HEK293 (cell line): ENCODE results near the gene SF3B2.

Experiments used
- CTCF ChIA-PET: fragments of 350-600 bp; formaldehyde crosslinking; extraction: SDS; loops from one replicate; lab custom pipeline; 2021; ENCODE audit warnings: antibody characterized with exemption; lab: Yijun Ruan, JAX
- POLR2A ChIA-PET: fragments of 300-600 bp; formaldehyde crosslinking; extraction: SDS; loops from one replicate; lab custom pipeline; 2020; ENCODE audit warnings: antibody characterized with exemption, inconsistent platforms; lab: Yijun Ruan, JAX
- H3K27ac ChIP-seq: fragments of 200-500 bp; sonication (Bioruptor generic); 2 replicates; pipeline ENCODE4 v1.5.1; 2014; ENCODE audit warnings: low read depth, low read length, control low read depth, inconsistent platforms; ENCODE audit errors: extremely low read depth
- H3K36me3 ChIP-seq, 2 experiments: fragments of 200-500 bp in 1 of 2; sonication (Bioruptor generic) in 1 of 2; 1 replicate in 1 of 2; 2 replicates in 1 of 2; pipeline ENCODE4 v1.5.1; 2014 to 2017; ENCODE audit warnings: inconsistent platforms in 2 of 2, low read length in 2 of 2; ENCODE audit not compliant: control insufficient read depth in 2 of 2, insufficient read depth in 1 of 2
- H3K4me1 ChIP-seq: fragments of 200-500 bp; sonication (Bioruptor generic); 2 replicates; pipeline ENCODE4 v1.5.1; 2014; ENCODE audit warnings: mild to moderate bottlenecking, low read length, inconsistent platforms; ENCODE audit not compliant: control insufficient read depth, insufficient read depth
- H3K4me3 ChIP-seq: 2 replicates; pipeline ENCODE4 v1.5.1; 2011; ENCODE audit warnings: low read depth, mild to moderate bottlenecking, control low read depth, low read length, moderate library complexity
- H3K9me3 ChIP-seq: fragments of 200-500 bp; sonication (Bioruptor generic); 2 replicates; pipeline ENCODE4 v1.5.1; 2014; ENCODE audit warnings: low read depth, low read length, inconsistent platforms; ENCODE audit not compliant: control insufficient read depth, insufficient read depth
- FEZF1 ChIP-seq: fragments of 450-650 bp; formaldehyde crosslinking; IDR thresholded peaks from 2 replicates; pipeline ENCODE4 v1.5.1; 2016; ENCODE audit warnings: missing biosample characterization, missing genetic modification characterization
- GFI1B ChIP-seq: fragments of 450-650 bp; formaldehyde crosslinking; IDR thresholded peaks from 2 replicates; pipeline ENCODE4 v1.5.1; 2016; ENCODE audit warnings: missing biosample characterization, missing genetic modification characterization
- HOXC10 ChIP-seq: sonication (generic); formaldehyde crosslinking; IDR thresholded peaks from 2 replicates; pipeline ENCODE4 v1.8.1; 2023; ENCODE audit warnings: mild to moderate bottlenecking, missing genetic modification reagents
- HOXD13 ChIP-seq: sonication (generic); formaldehyde crosslinking; IDR thresholded peaks from 2 replicates; pipeline ENCODE4 v1.8.0; 2022; ENCODE audit warnings: missing genetic modification reagents, borderline replicate concordance
- SCRT1 ChIP-seq: fragments of 450-650 bp; formaldehyde crosslinking; IDR thresholded peaks from 2 replicates; pipeline ENCODE4 v1.5.1; 2016; ENCODE audit warnings: missing biosample characterization, missing genetic modification characterization, borderline replicate concordance
- SCRT2 ChIP-seq: fragments of 450-650 bp; formaldehyde crosslinking; IDR thresholded peaks from 2 replicates; pipeline ENCODE4 v1.5.1; 2016; ENCODE audit warnings: missing biosample characterization, missing genetic modification characterization
- YY2 ChIP-seq: fragments of 450-650 bp; formaldehyde crosslinking; IDR thresholded peaks from 2 replicates; pipeline ENCODE4 v1.5.1; 2016; ENCODE audit warnings: missing biosample characterization, missing genetic modification characterization
- ZFP69B ChIP-seq: fragments of 450-650 bp; formaldehyde crosslinking; IDR thresholded peaks from 2 replicates; pipeline ENCODE4 v1.5.1; 2016; ENCODE audit warnings: missing biosample characterization, missing genetic modification characterization
- ZNF155 ChIP-seq: fragments of 450-650 bp; formaldehyde crosslinking; IDR thresholded peaks from 2 replicates; pipeline ENCODE4 v1.5.1; 2016; ENCODE audit warnings: missing biosample characterization, missing genetic modification characterization
- ZNF175 ChIP-seq: fragments of 450-650 bp; formaldehyde crosslinking; IDR thresholded peaks from 2 replicates; pipeline ENCODE4 v1.5.1; 2016; ENCODE audit warnings: missing biosample characterization, missing genetic modification characterization
- ZNF2 ChIP-seq: fragments of 450-650 bp; formaldehyde crosslinking; IDR thresholded peaks from 2 replicates; pipeline ENCODE4 v1.5.1; 2016; ENCODE audit warnings: missing biosample characterization, missing genetic modification characterization
- ZNF335 ChIP-seq: fragments of 450-650 bp; formaldehyde crosslinking; conservative IDR thresholded peaks from 2 replicates; pipeline ENCODE4 v1.5.1; 2016; ENCODE audit warnings: missing biosample characterization, missing genetic modification characterization
- ZNF423 ChIP-seq: fragments of 450-650 bp; formaldehyde crosslinking; IDR thresholded peaks from 2 replicates; pipeline ENCODE4 v1.5.1; 2016; ENCODE audit warnings: missing biosample characterization, missing genetic modification characterization
- ZNF529 ChIP-seq: fragments of 450-650 bp; formaldehyde crosslinking; IDR thresholded peaks from 2 replicates; pipeline ENCODE4 v1.5.1; 2017; ENCODE audit warnings: missing genetic modification characterization, missing biosample characterization; ENCODE audit not compliant: insufficient replicate concordance
- ZNF560 ChIP-seq: fragments of 450-650 bp; formaldehyde crosslinking; IDR thresholded peaks from 2 replicates; pipeline ENCODE4 v1.5.1; 2017; ENCODE audit warnings: missing biosample characterization, missing genetic modification characterization, borderline replicate concordance
- ZNF561 ChIP-seq: fragments of 450-650 bp; IDR thresholded peaks from 2 replicates; pipeline ENCODE4 v1.5.1; 2018; ENCODE audit warnings: missing biosample characterization, missing genetic modification characterization, borderline replicate concordance
- ZNF792 ChIP-seq: fragments of 450-650 bp; formaldehyde crosslinking; IDR thresholded peaks from 2 replicates; pipeline ENCODE4 v1.5.1; 2016; ENCODE audit warnings: missing biosample characterization, missing genetic modification characterization
- ZSCAN16 ChIP-seq: fragments of 450-650 bp; formaldehyde crosslinking; IDR thresholded peaks from 2 replicates; pipeline ENCODE4 v1.5.1; 2016; ENCODE audit warnings: missing biosample characterization, missing genetic modification characterization
- ZSCAN23 ChIP-seq: fragments of 450-650 bp; formaldehyde crosslinking; IDR thresholded peaks from 2 replicates; pipeline ENCODE4 v1.5.1; 2016; ENCODE audit warnings: missing biosample characterization, missing genetic modification characterization
- TF ChIP-seq, protein P1 (sequence below): fragments of 450-650 bp; formaldehyde crosslinking; IDR thresholded peaks from 2 replicates; pipeline ENCODE4 v1.5.1; 2016; ENCODE audit warnings: missing biosample characterization, missing genetic modification characterization
- TF ChIP-seq, protein P2 (sequence below): fragments of 450-650 bp; formaldehyde crosslinking; IDR thresholded peaks from 2 replicates; pipeline ENCODE4 v1.5.1; 2016; ENCODE audit warnings: missing biosample characterization, missing genetic modification characterization
- TF ChIP-seq, protein P3 (sequence below): fragments of 450-650 bp; formaldehyde crosslinking; conservative IDR thresholded peaks from 2 replicates; pipeline ENCODE4 v1.5.1; 2016; ENCODE audit warnings: low read depth, missing biosample characterization, missing genetic modification characterization
- TF ChIP-seq, protein P4 (sequence below): fragments of 450-650 bp; formaldehyde crosslinking; IDR thresholded peaks from 2 replicates; pipeline ENCODE4 v1.5.1; 2016; ENCODE audit warnings: missing biosample characterization, missing genetic modification characterization
- TF ChIP-seq, protein P5 (sequence below): fragments of 450-650 bp; formaldehyde crosslinking; IDR thresholded peaks from 2 replicates; pipeline ENCODE4 v1.5.1; 2016; ENCODE audit warnings: missing biosample characterization, missing genetic modification characterization

The SF3B2 gene

DNA sequence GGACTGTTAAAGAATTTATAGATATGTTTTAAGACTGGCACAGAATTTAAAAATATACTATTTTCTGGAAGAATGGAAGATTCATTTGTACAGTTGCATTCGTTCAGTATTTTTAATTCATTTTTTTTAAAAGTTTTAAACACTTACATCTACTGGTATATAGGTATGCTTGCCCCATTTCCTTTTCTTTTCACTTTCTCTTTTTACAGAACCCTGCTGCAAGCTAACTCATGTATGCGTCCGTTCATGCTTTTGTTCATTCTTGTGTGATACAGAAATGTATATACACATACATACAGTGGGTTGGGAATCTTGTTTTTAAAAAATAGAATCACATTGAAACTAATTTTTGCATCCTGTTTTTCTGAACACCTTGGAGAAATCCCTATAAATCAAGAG is 48.9 kb downstream of the SF3B2 start (continued):
- TF ChIP-seq, protein P1, sequence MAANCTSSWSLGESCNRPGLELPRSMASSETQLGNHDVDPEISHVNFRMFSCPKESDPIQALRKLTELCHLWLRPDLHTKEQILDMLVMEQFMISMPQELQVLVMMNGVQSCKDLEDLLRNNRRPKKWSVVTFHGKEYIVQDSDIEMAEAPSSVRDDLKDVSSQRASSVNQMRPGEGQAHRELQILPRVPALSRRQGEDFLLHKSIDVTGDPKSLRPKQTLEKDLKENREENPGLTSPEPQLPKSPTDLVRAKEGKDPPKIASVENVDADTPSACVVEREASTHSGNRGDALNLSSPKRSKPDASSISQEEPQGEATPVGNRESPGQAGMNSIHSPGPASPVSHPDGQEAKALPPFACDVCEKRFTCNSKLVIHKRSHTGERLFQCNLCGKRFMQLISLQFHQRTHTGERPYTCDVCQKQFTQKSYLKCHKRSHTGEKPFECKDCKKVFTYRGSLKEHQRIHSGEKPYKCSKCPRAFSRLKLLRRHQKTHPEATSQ, result no peak
- TF ChIP-seq GFI1B (tag by site-specific recombination) (no peak), SCRT1 (no peak), SCRT2 (tag by site-specific recombination) (no peak), ZNF423 (no peak), HOXC10 (CRISPR knock-in tag) (no peak), ZSCAN23 (tag by site-specific recombination) (no peak)
- TF ChIP-seq, protein P2, sequence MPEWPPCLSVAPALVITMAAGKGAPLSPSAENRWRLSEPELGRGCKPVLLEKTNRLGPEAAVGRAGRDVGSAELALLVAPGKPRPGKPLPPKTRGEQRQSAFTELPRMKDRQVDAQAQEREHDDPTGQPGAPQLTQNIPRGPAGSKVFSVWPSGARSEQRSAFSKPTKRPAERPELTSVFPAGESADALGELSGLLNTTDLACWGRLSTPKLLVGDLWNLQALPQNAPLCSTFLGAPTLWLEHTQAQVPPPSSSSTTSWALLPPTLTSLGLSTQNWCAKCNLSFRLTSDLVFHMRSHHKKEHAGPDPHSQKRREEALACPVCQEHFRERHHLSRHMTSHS (tag by site-specific recombination), result no peak

DNA sequence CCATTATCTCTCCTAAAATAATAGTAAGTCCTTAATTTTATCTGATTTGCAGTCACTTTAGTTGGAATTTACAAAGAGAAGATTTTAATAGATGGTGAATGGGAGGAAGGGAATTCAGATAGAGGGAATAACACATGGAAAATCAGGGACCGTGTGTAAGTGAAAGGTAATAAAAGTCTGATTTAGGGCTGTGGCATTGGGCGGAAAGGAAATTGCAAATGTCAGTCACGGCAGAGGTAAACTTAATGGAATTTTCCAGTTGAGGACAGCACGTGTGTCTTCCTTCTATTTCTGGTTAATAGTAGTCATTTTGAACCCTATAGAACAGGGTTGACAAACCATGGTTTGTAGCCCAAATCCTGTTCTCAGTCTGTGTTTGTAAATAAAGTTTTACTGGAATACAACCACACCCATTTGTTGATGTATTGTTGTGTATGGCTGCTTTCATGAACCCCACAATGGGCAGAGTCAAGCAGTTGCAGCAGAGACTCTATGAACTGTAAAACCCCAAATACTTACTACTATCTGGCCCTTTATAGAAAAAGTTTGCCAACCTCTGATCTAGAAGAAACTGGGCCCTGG is 52.0 kb downstream of the SF3B2 start:
- no peak overlapping the region for H3K27ac ChIP-seq
- ChIA-PET CTCF (no interaction called here), POLR2A (no interaction called here)

More for the DNA sequence above, 52.0 kb downstream of the SF3B2 start:
- no peak overlapping the region for H3K4me3 ChIP-seq
- no peaks in the 10 kb centered on the region for H3K9me3 ChIP-seq
- H3K4me1 ChIP-seq, result peaks cover 6% of the 10 kb centered on the region
- TF ChIP-seq ZNF560 (tag by site-specific recombination) (no peak), ZSCAN16 (tag by site-specific recombination) (no peak), SCRT2 (tag by site-specific recombination) (no peak), ZNF155 (tag by site-specific recombination) (no peak), ZNF335 (no peak), ZNF792 (tag by site-specific recombination) (no peak), HOXD13 (no peak), FEZF1 (tag by site-specific recombination) (no peak), YY2 (tag by site-specific recombination) (no peak), ZNF529 (tag by site-specific recombination) (no peak), ZFP69B (tag by site-specific recombination) (no peak), ZNF561 (tag by site-specific recombination) (no peak), ZNF2 (tag by site-specific recombination) (no peak), ZNF175 (tag by site-specific recombination) (no peak)
- TF ChIP-seq, protein P3, sequence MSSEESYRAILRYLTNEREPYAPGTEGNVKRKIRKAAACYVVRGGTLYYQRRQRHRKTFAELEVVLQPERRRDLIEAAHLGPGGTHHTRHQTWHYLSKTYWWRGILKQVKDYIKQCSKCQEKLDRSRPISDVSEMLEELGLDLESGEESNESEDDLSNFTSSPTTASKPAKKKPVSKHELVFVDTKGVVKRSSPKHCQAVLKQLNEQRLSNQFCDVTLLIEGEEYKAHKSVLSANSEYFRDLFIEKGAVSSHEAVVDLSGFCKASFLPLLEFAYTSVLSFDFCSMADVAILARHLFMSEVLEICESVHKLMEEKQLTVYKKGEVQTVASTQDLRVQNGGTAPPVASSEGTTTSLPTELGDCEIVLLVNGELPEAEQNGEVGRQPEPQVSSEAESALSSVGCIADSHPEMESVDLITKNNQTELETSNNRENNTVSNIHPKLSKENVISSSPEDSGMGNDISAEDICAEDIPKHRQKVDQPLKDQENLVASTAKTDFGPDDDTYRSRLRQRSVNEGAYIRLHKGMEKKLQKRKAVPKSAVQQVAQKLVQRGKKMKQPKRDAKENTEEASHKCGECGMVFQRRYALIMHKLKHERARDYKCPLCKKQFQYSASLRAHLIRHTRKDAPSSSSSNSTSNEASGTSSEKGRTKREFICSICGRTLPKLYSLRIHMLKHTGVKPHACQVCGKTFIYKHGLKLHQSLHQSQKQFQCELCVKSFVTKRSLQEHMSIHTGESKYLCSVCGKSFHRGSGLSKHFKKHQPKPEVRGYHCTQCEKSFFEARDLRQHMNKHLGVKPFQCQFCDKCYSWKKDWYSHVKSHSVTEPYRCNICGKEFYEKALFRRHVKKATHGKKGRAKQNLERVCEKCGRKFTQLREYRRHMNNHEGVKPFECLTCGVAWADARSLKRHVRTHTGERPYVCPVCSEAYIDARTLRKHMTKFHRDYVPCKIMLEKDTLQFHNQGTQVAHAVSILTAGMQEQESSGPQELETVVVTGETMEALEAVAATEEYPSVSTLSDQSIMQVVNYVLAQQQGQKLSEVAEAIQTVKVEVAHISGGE (tag by site-specific recombination), result no peak
- TF ChIP-seq, protein P4, sequence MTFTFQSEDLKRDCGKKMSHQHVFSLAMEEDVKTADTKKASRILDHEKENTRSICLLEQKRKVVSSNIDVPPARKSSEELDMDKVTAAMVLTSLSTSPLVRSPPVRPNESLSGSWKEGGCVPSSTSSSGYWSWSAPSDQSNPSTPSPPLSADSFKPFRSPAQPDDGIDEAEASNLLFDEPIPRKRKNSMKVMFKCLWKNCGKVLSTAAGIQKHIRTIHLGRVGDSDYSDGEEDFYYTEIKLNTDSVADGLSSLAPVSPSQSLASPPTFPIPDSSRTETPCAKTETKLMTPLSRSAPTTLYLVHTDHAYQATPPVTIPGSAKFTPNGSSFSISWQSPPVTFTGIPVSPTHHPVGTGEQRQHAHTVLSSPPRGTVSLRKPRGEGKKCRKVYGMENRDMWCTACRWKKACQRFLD, result no peak
- TF ChIP-seq, protein P5, sequence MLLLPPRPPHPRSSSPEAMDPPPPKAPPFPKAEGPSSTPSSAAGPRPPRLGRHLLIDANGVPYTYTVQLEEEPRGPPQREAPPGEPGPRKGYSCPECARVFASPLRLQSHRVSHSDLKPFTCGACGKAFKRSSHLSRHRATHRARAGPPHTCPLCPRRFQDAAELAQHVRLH (tag by site-specific recombination), result no peak
- TF ChIP-seq, all 188 proteins: peak for 0
- no peaks in the 10 kb centered on the region for H3K36me3 ChIP-seq
